Keratinocyte (primary cell): ENCODE measurements around the gene WDR49. TPM values are rescaled to one million over a fixed set of nuclear protein-coding genes. Genes with fewer than 3 reads are reported as not detected.

Experiments
- DNase-seq: peaks from one replicate; pipeline ENCODE4 v3.0.0-alpha.2; 2011; ENCODE audit warnings: low read depth, missing footprints, low spot score
- FAIRE-seq: peaks from 2 replicates; lab custom pipeline; 2011; peaks lifted over from hg19 to GRCh38; lab: Jason Lieb, UNC
- H2AFZ ChIP-seq: 2 replicates; pipeline ENCODE4 v1.6.0; 2012; ENCODE audit warnings: low read length, control low read depth, inconsistent platforms; ENCODE audit not compliant: control insufficient read depth
- H3K27ac ChIP-seq: 2 replicates; pipeline ENCODE4 v1.5.1; 2011; ENCODE audit warnings: low read length; ENCODE audit not compliant: control insufficient read depth, insufficient read depth
- H3K27me3 ChIP-seq: 3 replicates; pipeline ENCODE4 v1.6.0; 2011; ENCODE audit warnings: low read length; ENCODE audit not compliant: control insufficient read depth, insufficient read depth; ENCODE audit errors: extremely low read depth
- H3K36me3 ChIP-seq, 2 experiments: 2 replicates in 1 of 2; 3 replicates in 1 of 2; pipeline ENCODE4 v1.5.1; 2011; ENCODE audit warnings: low read length in 2 of 2, mild to moderate bottlenecking in 1 of 2; ENCODE audit not compliant: control insufficient read depth in 2 of 2, insufficient read depth in 2 of 2; ENCODE audit errors: extremely low read depth in 1 of 2
- H3K4me1 ChIP-seq: 3 replicates; pipeline ENCODE4 v1.5.1; 2011; ENCODE audit warnings: low read length; ENCODE audit not compliant: control insufficient read depth, insufficient read depth; ENCODE audit errors: extremely low read depth
- H3K4me2 ChIP-seq: 3 replicates; pipeline ENCODE4 v1.6.0; 2011; ENCODE audit warnings: low read depth, low read length; ENCODE audit not compliant: control insufficient read depth, insufficient read depth; ENCODE audit errors: extremely low read depth
- H3K4me3 ChIP-seq, 3 experiments: fragments of 200-600 bp in 1 of 3; sonication (generic) in 1 of 3; 2 replicates in 2 of 3; 3 replicates in 1 of 3; pipeline ENCODE4 v1.5.1; 2011 to 2016; ENCODE audit warnings: low read length in 3 of 3, mild to moderate bottlenecking in 3 of 3, control low read depth in 2 of 3, inconsistent platforms in 1 of 3, low read depth in 1 of 3, mixed read lengths in 1 of 3, mixed run types in 1 of 3, moderate library complexity in 1 of 3; ENCODE audit not compliant: control insufficient read depth in 2 of 3, insufficient read depth in 2 of 3; ENCODE audit errors: extremely low read depth in 1 of 3
- H3K79me2 ChIP-seq: 2 replicates; pipeline ENCODE4 v1.6.0; 2012; ENCODE audit warnings: low read length; ENCODE audit not compliant: control insufficient read depth, insufficient read depth
- H3K9ac ChIP-seq: 3 replicates; pipeline ENCODE4 v1.6.0; 2011; ENCODE audit warnings: low read length; ENCODE audit not compliant: control insufficient read depth, insufficient read depth; ENCODE audit errors: extremely low read depth
- H3K9me1 ChIP-seq: 3 replicates; pipeline ENCODE4 v1.6.0; 2011; ENCODE audit warnings: low read length; ENCODE audit not compliant: control insufficient read depth, insufficient read depth; ENCODE audit errors: extremely low read depth
- H3K9me3 ChIP-seq: 2 replicates; pipeline ENCODE4 v1.5.1; 2012; ENCODE audit warnings: low read depth, low read length; ENCODE audit not compliant: control insufficient read depth
- H4K20me1 ChIP-seq: 3 replicates; pipeline ENCODE4 v1.6.0; 2011; ENCODE audit warnings: low read length; ENCODE audit not compliant: control insufficient read depth, insufficient read depth; ENCODE audit errors: extremely low read depth
- EZH2 ChIP-seq: IDR thresholded peaks from one replicate; pipeline ENCODE4 v1.6.1; 2012; ENCODE audit warnings: inconsistent platforms, mild to moderate bottlenecking, low read length, moderate library complexity
- dilution Hi-C: fragments of 300-500 bp; cut with MboI; formaldehyde crosslinking; loops from one replicate; pipeline ENCODE4 v1.7.0; 2020; ENCODE audit warnings: low sequenced_read_pairs; ENCODE audit not compliant: extremely low pct_ligation_motif_present
- polyA plus RNA-seq, 5 experiments: library from polyadenylated mRNA; depleted of rRNA in 3 of 5; stranded (reverse) in 3 of 5; stranded (forward) in 1 of 5; unstranded in 1 of 5; fragments of >200 nt; gene quantifications; 1 replicate in 1 of 5; 2 replicates in 3 of 5; 3 replicates in 1 of 5; pipeline versions ENCODE4 v1.2.1 to v1.2.3, GENCODE V29; 2011 to 2012; ENCODE audit warnings: missing spikeins in 2 of 5, low read depth in 1 of 5, low replicate concordance in 1 of 5
- TF ChIP-seq, protein P1 (sequence below), 3 experiments: IDR thresholded peaks in 1 of 3; conservative IDR thresholded peaks in 1 of 3; optimal IDR thresholded peaks in 1 of 3; 2 replicates in 2 of 3; 3 replicates in 1 of 3; pipeline versions ENCODE3 to v1.5.1; 2011; ENCODE audit warnings: low read length in 3 of 3, mild to moderate bottlenecking in 3 of 3, moderate library complexity in 2 of 3, control low read depth in 1 of 3, inconsistent platforms in 1 of 3; ENCODE audit not compliant: insufficient read depth in 2 of 3; ENCODE audit errors: extremely low read depth in 1 of 3

The WDR49 gene
- polyA plus RNA-seq, 1 donor (not counting 4 experiments of a cell fraction or from before 2014, with no cell fraction given) = not detected

DNA sequence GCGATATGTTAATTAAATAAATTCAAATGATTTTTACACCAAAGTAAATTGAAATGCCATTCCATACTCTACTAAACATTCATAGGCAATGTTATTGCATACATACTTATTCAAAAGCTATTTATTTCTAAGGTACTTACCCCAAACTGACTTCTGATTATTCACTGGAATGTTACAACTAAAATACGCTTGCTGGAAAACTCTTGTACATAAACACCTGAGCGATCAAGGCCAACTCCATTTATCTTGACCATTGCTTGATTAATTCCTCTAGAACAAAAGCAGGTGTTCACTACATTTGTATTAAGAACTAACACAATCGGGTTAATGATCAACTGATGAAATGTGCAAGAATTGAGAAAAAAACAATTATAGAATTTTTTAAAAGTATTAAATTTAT lies 179.9 kb downstream of the WDR49 start, which contains the start of gene SERPINI2:
SERPINI2 (minus strand) TSS at position 180 of the 400 bp plus-strand sequence. CDS start 2,208 bp downstream, outside the sequence.
- dilution Hi-C loops = no loop called here
- no peaks in the 10 kb centered on the region for H3K9me3 ChIP-seq
- no peaks in the 10 kb centered on the region for H3K79me2 ChIP-seq
- H3K9me1 ChIP-seq = no peaks in the 10 kb centered on the region
- H2AFZ ChIP-seq = no peak within 1 kb of the TSS
- FAIRE-seq (no peak), DNase-seq (no peak)
- no peaks in the 10 kb centered on the region for H3K4me1 ChIP-seq
- no peaks in the 10 kb centered on the region for H4K20me1 ChIP-seq
- H3K9ac ChIP-seq = no peak within 1 kb of the TSS
- no peaks in the 10 kb centered on the region for H3K36me3 ChIP-seq
- H3K27ac ChIP-seq = no peak within 1 kb of the TSS
- no peaks in the 10 kb centered on the region for H3K27me3 ChIP-seq
- no peak within 1 kb of the TSS for H3K4me3 ChIP-seq
- TF ChIP-seq EZH2 = no peak
- TF ChIP-seq, protein P1, sequence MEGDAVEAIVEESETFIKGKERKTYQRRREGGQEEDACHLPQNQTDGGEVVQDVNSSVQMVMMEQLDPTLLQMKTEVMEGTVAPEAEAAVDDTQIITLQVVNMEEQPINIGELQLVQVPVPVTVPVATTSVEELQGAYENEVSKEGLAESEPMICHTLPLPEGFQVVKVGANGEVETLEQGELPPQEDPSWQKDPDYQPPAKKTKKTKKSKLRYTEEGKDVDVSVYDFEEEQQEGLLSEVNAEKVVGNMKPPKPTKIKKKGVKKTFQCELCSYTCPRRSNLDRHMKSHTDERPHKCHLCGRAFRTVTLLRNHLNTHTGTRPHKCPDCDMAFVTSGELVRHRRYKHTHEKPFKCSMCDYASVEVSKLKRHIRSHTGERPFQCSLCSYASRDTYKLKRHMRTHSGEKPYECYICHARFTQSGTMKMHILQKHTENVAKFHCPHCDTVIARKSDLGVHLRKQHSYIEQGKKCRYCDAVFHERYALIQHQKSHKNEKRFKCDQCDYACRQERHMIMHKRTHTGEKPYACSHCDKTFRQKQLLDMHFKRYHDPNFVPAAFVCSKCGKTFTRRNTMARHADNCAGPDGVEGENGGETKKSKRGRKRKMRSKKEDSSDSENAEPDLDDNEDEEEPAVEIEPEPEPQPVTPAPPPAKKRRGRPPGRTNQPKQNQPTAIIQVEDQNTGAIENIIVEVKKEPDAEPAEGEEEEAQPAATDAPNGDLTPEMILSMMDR (optimal IDR thresholded peaks at IDR 0.05 in 1 of 3, IDR thresholded peaks at IDR 0.05 in 1 of 3, conservative IDR thresholded peaks at IDR 0.05 in 1 of 3; ENCODE audit: extremely low read depth in 1 of 3, insufficient read depth in 2 of 3, low read length in 3 of 3) = no peak
- H3K4me2 ChIP-seq = no peak within 1 kb of the TSS

DNA sequence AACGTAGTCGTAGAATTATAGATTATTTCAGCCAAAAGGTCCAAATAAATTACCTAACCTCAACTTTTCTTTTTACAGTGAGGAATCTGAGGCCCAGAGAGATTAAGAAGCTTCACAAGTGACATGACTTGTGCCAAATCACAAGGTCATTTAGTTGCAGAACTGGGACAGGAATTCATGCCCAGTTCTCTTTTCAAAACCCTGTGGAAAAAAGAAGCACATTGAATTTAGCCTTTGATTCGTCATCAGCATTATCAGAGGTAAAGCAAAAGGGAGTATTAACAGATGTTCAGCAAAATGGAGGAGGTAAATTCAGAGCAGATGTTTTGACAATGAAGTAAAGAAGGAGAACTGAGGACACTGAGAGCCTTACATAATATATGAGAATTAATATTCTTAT lies 184.4 kb downstream of the WDR49 start:
- dilution Hi-C loops = no loop called here
- TF ChIP-seq, protein P1 (optimal IDR thresholded peaks at IDR 0.05 in 1 of 3, IDR thresholded peaks at IDR 0.05 in 1 of 3, conservative IDR thresholded peaks at IDR 0.05 in 1 of 3; ENCODE audit: extremely low read depth in 1 of 3, insufficient read depth in 2 of 3, low read length in 3 of 3) = no peak
- no peak for TF ChIP-seq EZH2
- H3K9me1 ChIP-seq = no peaks in the 10 kb centered on the region
- H3K27me3 ChIP-seq = no peaks in the 10 kb centered on the region
- no peak for FAIRE-seq
- H3K9ac ChIP-seq = no peak overlapping the region
- no peak overlapping the region for H3K4me3 ChIP-seq
- no peak overlapping the region for H3K27ac ChIP-seq
- no peaks in the 10 kb centered on the region for H3K36me3 ChIP-seq
- H3K79me2 ChIP-seq = no peaks in the 10 kb centered on the region
- H3K4me1 ChIP-seq = no peaks in the 10 kb centered on the region
- H4K20me1 ChIP-seq = no peaks in the 10 kb centered on the region
- no peak overlapping the region for H2AFZ ChIP-seq
- DNase-seq = no peak
- no peak overlapping the region for H3K4me2 ChIP-seq
- H3K9me3 ChIP-seq = no peaks in the 10 kb centered on the region
